Fibroblast of skin of left biceps (primary cell): ENCODE results near the gene VAMP2.

Experiments used
- DNase-seq, 2 experiments: peaks; one replicate each; pipeline ENCODE4 v3.0.0-alpha.2; 2013; ENCODE audit warnings: low read depth in 2 of 2

Gene VAMP2

DNA sequence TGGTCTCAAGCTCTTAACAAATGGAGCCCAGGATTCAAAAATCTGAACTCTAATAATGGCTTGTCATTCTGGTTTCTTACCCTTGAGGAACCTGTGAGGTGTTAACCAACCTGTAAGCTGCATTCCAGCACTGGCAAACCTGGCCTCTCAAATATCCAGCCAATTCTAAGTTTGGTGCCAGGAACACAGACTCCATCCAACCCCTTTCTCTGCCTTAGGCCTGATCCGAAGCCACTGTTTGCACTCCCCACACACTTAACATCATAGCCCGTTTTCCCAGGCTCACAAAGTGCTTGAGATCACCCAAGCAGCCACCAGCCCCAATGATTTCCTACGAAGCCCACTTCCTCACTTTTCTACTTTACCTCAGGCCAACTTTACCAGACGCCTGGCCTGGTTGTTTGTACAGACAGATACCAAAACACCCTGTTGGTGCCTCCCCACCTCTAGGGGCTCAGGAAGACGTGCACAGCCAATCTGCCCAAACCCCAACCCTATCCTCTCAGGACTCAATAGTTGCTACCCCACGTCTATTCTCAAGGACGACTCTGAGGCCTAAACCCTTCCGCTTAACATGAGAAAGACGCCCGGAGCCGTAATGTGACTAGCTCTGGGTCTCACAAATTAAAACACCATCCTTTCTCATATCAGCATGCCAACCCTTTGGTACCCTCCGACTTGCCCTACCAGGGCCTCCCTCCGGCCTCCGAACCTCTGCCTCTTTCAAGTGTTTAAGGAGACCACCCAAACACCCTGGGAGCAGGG, 7.3 kb downstream of the VAMP2 start:
- no peak for DNase-seq

DNA sequence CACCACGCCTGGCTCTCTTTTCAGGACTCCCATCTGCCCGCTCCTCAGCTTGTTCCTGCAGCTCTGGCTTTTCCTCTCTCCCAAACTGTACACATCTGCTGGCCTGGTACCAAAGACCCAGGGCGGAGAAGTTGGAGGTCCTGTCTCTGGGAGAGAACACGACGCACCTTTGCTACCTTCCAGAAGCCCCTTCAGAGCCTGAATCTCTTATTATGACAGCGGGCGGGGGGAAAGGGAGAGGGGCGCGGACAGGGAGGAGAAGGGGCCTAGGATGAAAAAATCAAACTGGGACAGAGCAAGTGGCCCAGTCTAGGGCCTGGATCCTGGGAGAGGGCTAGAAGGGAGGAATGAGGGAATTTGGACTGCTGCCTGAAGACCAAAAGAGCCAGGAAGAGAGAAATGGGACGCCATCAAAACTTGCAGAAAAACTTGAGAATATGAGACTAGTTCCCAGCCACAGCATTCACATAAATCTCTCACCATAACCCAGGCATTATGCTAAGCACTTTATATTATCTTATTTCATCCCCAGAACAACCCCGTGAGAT, 8.1 kb downstream of the VAMP2 start:
- no peak for DNase-seq

DNA sequence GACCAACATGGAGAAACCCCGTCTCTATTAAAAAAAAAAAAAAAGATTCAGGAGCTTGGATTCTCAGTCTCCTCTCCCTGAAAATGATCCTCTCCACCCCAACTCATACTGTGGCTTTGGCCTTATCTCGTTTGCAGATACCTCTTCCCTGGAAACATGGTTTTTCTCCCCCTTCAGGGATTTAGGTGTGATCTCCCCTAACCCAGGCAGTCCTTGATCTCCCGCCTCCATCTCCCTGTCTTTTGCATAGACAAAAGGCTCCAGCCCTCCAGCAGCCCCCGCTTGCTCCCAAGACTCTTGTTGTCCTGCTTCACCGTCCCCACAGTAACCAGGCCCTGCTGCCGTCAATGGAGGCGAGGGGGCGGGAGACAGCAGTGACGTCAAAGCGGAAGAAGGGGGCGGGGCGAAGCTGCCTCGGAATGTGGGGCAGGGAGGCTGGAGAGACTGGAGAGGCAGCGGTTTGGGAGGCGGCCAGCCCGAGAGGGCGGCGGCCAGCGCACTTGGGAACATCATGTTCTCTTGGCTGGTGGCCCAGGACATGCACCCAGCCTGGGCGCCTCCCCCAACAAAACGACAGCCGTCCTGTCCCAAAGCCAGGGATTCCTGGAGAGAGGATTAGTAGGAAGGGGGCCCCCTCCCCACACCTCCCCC, 8.7 kb downstream of the VAMP2 start:
- peak; percentile 97 for DNase-seq

DNA sequence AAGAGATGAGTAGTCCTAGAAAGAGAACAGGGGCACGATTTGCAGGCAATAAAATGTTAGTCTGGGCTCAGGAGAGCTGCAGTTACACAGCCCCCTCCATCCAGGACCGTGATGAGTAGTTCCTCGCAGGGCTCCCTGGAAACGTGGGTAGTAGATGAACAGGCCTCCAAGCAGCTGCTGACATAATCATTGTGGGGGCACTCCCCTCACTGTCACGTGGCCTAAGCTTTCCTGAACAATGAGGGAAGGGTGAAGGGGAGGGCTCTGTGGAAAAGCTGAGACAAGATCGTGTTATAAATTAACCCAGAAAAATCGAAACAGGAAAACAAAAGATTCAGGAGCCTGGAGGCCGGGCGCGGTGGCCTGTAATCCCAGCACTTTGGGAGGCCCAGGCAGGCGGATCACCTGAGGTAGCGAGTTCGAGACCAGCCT, 9.2 kb downstream of the VAMP2 start:
- DNase-seq, result peak; percentile 90

DNA sequence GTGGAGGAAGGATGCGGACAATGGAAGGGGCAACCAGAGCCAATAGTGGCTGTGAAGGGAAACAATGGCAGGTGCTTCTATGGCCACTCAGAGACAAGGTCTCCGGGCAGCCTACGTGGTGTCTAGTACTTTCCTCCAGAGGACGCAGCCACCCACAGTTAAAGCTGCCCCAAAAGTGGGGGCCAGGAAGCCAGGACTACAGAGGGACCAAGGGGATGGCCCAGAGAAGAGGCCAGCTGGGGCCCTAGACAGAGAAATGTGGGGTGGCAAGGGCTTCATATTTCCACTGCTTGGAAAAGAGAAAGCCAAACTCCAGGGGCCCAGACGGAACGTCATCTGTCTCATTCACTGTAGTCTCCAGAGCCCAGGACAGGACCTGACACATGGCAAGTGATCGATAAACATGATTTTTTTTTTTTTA, 9.7 kb downstream of the VAMP2 start:
- DNase-seq, result no peak

DNA sequence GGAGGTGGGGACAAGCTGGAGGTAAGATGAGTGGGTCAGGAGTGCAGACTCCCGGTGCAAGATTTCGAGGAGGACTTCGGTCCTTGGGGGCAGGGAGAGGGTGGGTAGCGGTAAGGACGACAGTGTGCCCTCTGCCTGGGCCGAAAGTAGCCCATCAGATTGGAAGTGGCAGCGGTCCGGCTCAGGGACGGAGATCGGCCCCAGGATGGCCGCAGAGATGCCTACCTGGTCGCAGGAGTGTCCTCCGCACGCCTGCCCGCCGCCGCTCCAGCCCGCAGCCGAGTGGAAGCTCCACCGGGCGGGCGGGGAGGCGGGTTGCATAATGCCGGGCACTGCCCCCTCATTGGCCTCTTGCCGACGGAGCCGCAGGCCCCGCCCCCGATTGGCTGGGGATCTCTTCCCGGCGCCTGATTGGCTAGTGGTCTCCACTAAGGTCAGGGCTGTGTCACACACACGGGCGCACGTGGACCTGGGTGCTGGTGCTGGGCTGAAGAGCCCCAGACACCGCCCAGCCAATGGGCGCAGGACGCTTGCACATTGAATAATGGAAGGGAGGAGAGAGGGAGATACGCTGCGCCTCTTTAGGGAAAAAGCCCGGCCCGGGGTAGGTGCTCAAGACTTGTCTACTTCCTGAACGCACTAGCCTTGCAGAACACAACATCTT, 10.5 kb downstream of the VAMP2 start, which contains the start of gene PER1:
Gene PER1, minus strand, starts transcription at position 293 of the 664 bp plus-strand sequence. CDS start 1,698 bp downstream, outside the sequence.
- DNase-seq, result peak; percentile 68 to 71

DNA sequence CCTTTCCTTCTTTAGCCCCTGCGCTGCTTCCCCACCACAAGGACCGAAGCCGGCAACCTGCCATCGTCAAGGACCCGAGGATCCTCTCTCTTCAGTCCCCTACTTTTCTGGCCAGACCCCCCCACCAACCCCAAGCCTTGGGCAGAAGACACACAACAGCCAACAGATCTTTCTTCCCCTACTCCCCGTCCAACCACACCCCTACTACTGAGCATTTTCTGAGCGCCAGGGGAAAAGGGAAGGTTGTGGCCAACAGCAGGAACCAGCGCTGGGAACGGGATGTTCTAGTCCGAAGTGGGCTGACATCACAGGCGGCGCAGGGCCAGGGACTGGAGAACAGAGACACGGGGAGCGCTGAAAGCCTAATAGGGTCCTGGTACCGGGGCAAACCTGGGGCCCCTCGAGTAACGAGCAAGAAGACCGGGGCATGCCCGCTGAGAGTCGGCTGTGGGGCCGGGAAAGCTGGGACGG, 11.1 kb downstream of the VAMP2 start:
- no peak for DNase-seq

DNA sequence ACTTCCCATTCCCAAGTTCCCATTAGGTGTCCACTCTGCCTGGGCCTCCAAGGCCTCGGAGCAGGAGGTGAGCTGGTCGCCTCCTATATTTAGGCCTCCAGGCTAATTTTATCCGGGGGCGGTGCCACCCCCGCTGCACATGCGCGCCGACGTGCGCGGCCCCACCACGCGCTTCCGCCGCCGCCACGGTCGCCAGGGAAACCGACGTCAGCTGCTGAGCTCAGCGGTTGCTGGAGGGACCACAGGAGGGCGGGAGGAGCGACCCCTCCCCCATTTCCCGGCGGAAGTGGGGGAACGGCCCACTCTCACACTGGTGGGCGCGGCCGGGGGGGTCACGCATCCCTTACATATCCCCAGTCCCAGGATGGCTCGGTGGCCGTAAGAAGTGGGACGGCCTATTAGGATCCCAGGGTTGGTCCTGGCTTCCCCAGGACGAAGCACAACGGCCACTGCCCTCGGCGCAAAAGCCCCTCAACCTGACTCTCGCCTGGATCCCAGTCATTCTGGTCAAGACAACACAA, 11.6 kb downstream of the VAMP2 start:
- DNase-seq, result peak; percentile 62 to 64

DNA sequence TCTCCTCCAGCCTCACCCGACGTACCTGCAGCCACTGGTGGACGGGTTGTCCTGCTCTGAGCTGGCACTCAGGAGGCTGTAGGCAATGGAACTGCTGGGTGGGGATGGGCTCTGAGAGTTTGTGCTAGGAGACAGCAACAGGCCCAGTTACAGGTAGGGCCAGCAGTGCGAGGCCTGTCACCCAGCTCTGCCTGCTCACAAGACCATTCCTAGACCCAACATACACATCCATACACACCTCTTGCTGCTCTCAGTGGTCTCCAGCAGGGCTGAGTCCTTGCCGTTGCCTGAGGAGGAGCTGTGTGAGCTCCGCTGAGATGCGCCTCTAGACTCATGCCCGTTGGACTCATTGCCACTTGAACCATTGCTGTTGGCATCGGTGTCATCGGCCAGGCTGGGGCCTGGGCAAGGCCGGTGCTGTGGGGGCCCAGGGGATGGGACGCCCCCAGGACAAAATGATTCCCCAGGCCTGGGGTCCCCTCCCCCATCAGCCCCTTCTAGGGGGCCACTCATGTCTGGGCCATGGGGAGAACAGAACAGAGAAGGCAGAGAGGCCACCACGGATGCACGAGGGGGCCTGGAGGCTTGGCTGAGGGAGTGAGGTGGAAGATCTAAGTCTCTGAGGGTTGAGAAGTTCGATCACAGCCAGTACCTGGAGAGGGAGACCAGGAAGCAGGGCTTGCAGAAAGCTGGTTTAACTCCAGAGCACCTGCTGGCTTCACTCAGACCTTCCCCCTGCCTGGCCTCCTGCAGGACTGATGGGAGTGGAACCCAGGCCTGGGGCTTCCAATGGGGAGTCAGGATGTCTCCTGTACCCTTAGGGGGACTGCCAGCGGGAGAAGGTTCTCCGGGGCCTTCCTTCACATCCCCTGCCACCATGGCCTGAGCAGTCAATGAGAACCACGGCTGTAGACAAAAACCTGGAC, 12.3 kb downstream of the VAMP2 start:
- DNase-seq, result no peak

DNA sequence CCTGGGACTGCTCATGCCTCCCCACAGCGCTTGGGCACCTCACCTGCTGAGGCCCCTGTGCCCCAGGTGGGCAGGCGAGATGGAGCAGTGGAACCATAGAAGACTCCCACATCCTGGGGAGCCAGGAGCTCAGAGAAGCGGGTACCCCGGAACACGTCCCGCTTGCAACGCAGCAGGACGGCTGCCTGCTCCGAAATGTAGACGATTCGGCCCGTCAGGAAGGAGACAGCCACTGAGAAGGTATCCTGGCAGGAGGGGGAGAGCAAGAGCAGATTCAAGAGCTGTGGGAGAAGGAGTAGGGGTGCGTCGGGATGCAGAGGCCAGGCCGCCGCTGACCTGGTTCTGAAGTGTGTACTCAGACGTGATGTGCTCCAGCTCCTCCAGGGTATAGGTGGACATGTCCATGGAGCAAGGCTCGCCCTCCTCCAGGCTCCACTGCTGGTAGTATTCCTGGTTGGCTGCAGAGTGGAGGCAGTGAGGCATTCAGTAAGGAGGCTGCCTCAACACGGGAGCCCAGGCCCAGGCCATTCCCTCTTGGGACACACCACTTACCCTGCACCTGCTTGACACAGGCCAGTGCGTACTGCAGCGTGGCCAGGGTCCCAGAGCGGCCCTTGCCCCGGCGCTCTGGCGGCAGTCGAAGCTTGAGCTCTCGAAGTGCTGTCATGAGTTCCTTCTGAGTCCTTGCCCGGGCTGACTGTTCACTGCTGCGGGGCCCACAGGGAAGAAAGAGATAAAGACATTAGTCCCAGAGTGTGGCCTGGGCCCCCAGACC, 13.1 kb downstream of the VAMP2 start:
- no peak for DNase-seq

DNA sequence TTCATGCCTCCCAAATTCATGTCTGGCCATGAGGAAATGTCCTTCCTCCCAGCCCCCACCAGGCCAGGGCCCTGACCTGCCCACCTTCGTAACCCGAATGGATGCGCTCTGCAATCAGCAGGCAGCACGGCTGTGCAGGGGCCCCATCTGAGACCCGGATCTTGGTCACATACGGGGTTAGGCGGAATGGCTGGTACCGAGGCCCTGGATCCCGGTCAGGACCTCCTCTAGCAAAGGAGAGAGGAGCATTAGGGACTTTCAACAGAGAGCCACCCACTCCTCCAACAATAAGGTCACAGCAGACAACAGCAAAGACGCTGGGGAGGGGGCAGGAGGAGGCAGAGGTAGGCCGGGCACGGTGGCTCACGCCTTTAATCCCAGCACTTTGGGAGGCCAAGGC, 14.2 kb downstream of the VAMP2 start:
- no peak for DNase-seq

DNA sequence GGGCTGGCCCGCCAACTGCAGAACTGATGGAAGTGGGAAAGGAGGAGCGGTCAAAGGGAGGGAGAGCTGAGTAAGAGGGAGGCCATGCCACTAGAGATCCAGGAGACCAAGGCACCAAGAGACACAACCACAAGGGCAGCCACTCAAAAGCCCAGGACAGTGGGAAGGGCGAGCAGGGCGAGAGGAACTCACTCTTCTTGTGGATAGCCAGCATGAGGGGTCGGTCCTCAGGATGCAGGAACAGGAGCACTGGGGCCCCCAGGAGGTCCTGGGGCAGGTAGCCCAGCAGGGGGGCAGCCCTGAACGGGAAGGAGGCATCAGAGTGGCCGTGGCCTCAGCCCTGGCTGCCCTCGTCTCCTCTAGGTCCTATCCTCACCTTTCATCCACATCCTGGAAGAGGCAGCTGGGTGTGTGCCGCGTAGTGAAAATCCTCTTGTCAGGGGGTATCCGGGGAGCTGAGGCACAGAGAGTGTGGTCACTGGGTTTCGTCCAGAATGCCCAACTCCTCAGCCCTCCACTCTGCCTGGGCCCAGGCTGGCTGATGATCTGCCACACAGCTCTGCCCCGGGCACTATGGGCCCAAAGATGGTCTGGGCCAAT, 14.8 kb downstream of the VAMP2 start:
- DNase-seq, result no peak

DNA sequence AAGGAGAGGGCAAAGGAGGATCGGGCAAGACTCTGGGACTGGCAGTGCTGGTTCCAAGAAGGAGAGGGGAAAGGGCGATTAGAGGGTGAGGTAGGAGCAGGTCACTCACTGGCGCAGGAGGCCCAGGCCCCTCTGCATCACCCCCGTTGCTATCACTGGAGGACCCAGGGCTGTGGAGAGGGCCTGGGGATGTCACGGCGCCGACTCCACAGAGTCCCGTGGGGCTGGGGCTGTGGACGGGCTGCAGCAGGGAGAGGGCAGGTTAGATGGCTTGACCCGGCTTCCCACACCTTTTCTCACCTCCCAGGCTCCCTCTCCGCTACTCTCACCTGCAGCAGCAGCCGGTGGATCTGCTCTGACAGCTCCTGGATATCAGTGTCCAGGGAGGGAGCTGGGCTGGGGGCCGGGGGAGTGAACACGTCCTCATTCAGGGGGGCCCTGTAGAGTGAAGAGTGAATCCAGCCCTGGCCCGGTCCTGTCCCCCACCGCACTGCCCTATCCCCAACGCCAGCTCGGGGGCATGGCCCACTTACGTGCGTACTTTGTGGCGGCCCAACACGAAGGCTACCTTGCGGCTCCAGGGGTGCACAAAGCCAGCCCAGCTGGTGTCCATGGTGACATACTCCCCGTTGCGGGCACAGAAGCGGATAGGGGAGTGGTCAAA, 15.5 kb downstream of the VAMP2 start:
- DNase-seq, result no peak

DNA sequence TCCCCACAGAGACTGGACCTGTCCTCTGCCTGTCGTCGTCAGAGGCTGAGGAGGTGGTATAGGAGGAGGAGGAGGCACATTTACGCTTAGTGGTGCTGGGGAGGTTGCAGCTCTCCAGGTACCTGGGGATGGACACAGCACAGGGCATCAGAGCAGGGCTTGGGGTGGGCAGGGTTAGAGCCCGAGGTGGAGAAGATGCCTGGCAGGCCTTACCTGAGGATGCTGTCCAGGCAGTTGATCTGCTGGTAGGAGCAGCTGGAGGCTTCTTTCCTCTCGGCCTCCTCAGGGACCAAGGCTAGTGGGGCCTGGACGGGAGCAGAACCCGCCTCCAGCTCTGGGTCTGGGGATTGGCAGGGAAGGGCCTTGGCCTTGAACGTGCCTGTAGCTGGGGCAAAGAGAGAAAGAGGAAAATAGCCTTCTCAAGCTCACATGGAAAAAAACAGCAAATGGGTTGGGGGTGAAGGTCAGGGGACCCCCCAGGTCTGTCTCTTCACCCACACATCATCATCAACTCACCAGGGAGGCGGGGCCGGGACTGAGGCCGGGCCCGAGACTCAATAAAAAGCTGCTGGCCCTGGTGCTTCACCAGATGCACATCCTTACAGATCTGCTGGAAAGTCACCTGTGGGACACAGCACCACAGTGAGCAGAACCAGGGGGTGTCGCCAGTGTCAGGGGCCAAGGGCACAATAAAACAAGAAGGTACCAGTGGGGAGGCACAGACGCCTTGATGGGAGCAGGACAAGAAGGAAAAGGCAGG, 16.2 kb downstream of the VAMP2 start:
- DNase-seq, result no peak

DNA sequence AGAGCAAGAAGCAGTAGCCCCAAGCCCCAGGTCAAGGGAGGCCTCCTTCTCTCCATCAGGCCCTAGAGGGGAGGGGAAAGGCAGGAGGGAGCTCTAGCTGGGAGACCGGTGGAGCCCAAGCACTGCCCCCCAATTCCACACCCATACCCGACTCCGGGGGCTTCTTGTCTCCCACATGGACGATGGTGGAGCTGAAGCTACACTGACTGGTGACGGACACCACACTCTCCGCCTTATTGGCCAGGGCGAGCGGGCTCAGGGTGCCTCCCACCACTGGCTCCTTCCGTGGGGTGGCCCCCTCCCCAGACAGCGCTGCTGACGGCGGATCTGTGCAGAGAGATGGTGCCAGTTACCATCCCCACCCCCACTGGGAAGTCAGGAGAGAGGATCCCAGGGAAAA, 16.9 kb downstream of the VAMP2 start:
- no peak for DNase-seq

DNA sequence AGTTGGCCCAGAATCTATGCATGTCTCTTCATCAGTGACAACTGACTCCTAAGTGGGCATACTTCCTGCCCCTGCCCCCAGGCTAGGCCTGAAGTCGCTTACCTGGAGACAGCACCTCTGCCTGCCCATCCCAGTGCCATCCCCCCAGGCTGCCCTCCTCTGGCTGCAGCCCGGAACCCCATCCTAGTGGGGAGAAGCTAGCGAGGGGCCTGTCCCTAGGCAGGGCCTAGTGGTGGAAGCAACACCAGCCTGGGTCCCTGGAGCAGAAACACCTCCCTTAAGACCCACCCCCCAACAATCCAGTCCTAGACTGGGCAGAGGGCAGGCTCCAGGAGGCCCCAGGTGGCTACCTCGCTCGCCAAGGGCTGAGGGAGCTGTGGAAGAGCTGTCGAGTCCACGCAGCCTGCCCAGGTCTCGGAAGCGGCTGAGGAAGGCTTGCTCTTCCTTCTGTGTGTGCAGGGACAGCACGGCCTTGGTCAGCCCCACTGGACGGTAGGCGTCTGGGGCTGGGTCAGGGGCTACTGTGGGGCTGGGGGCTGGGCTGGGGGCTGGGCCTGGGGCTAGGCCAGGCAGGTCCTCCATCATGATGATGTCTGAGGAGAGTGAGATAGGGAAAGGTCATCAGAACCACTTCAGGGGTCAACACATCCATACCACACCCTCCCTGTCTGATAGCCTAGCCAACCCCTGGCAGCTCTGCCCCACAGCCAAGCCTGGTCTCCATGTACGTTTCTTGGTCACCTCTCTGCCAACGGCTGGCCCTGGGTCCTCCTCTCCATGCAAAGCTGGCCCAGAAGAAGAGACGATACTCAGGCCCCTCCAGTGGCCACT, 18.1 kb downstream of the VAMP2 start:
- DNase-seq, result no peak

DNA sequence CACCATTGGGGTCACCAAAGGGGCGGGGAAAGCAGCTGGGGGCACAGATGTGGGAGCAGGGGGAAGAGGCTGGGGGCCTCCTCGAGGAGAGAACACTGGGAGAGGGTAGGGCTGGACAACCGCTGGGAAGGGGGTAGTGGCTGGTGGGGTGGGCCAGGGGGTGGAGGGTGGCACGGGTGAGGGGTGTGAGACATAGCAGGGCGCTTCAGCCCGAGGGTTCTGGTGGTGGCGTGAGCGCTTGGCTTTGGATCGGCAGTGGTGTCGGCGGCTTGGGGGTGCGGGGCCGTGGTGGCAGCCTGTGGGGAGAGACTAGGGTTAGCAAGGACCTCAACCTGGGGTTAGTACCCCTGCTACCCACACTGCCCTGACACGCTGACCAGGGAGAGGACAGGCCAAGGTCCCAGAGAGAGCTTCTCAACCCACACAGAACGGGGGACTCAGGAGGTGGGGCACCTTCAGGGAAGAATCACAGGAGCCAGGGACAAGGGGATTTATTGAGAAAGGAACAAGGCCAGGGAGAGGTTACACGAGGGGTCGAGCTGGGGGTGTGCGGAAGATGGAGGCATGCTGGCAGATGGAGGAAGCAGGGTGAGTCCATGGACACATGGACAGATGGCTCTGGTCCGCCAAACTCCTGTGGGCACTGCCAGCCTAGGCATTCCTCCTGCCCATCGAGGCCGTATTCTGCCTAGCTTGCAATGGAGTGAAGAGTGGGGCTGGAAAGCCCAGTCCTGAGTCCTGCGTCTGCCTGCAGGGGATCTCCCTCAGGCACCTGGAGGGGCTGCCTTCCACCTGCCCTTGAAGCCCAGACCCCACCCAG, 19.0 kb downstream of the VAMP2 start:
- DNase-seq, result no peak
